GM18519 (cell line): ENCODE measurements around the gene ADNP.

Experiments
- ATAC-seq: cut with Tn5 transposase; IDR thresholded peaks from one replicate; pipeline ENCODE4 v1.9.1; 2021; ENCODE audit warnings: mild to moderate bottlenecking, moderate library complexity; ENCODE audit not compliant: unreplicated experiment, low FRiP score

The ADNP gene

GRCh38 chr20:50874111-50874757 is 57.0 kb downstream of the ADNP start:
- no peak for ATAC-seq

- ATAC-seq, result no peak
These were observed 57.7 kb downstream of the ADNP start for GRCh38 chr20:50873585-50873984.

- no peak for ATAC-seq
These were observed 58.4 kb downstream of the ADNP start for GRCh38 chr20:50872560-50873425.

- ATAC-seq, result no peak
These were observed 60.6 kb downstream of the ADNP start for GRCh38 chr20:50870561-50871161.

- ATAC-seq, result no peak
These were observed 62.4 kb downstream of the ADNP start for GRCh38 chr20:50868509-50869495.

GRCh38 chr20:50867805-50868204 is 63.4 kb downstream of the ADNP start:
- no peak for ATAC-seq

GRCh38 chr20:50866831-50867230 is 64.4 kb downstream of the ADNP start:
- ATAC-seq, result no peak

- no peak for ATAC-seq
These were observed 65.1 kb downstream of the ADNP start for GRCh38 chr20:50866036-50866685.

- no peak for ATAC-seq
These were observed 65.6 kb downstream of the ADNP start for GRCh38 chr20:50865591-50865990.

- no peak for ATAC-seq
These were observed 66.1 kb downstream of the ADNP start for GRCh38 chr20:50865114-50865513.

- ATAC-seq, result no peak
These were observed 68.7 kb downstream of the ADNP start for GRCh38 chr20:50862546-50862945.

GRCh38 chr20:50861012-50861411 is 70.2 kb downstream of the ADNP start:
- ATAC-seq, result no peak

GRCh38 chr20:50859161-50859560 is 72.1 kb downstream of the ADNP start:
- no peak for ATAC-seq

GRCh38 chr20:50858525-50858924 is 72.7 kb downstream of the ADNP start:
- ATAC-seq, result no peak

- no peak for ATAC-seq
These were observed 73.9 kb downstream of the ADNP start for GRCh38 chr20:50857348-50857747.

- ATAC-seq, result no peak
These were observed 74.7 kb downstream of the ADNP start for GRCh38 chr20:50856475-50857041.

- ATAC-seq, result no peak
These were observed 75.5 kb downstream of the ADNP start for GRCh38 chr20:50855498-50856474.

- no peak for ATAC-seq
These were observed 76.6 kb downstream of the ADNP start for GRCh38 chr20:50854506-50855249.
